ENCODE data around the gene ARPC1B.

Gene ARPC1B

GRCh38 chr7:99420213-99420612, 45.7 kb downstream of the ARPC1B start:
- Histone ChIP-seq H3K9me3 (no peaks in the 10 kb centered on the region), H3K4me1 (no peaks in the 10 kb centered on the region), H3K27me3 (no peaks in the 10 kb centered on the region), H3K4me3 (ENCODE audit: low read depth, low read length) (no peak overlapping the region), H3K36me3 (peaks cover 83% of the 10 kb centered on the region)
- TF ChIP-seq, protein P1, sequence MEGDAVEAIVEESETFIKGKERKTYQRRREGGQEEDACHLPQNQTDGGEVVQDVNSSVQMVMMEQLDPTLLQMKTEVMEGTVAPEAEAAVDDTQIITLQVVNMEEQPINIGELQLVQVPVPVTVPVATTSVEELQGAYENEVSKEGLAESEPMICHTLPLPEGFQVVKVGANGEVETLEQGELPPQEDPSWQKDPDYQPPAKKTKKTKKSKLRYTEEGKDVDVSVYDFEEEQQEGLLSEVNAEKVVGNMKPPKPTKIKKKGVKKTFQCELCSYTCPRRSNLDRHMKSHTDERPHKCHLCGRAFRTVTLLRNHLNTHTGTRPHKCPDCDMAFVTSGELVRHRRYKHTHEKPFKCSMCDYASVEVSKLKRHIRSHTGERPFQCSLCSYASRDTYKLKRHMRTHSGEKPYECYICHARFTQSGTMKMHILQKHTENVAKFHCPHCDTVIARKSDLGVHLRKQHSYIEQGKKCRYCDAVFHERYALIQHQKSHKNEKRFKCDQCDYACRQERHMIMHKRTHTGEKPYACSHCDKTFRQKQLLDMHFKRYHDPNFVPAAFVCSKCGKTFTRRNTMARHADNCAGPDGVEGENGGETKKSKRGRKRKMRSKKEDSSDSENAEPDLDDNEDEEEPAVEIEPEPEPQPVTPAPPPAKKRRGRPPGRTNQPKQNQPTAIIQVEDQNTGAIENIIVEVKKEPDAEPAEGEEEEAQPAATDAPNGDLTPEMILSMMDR (IDR thresholded peaks at IDR 0.05; ENCODE audit: low read depth, low read length): no peak
- DNase-seq: no peak

DNA sequence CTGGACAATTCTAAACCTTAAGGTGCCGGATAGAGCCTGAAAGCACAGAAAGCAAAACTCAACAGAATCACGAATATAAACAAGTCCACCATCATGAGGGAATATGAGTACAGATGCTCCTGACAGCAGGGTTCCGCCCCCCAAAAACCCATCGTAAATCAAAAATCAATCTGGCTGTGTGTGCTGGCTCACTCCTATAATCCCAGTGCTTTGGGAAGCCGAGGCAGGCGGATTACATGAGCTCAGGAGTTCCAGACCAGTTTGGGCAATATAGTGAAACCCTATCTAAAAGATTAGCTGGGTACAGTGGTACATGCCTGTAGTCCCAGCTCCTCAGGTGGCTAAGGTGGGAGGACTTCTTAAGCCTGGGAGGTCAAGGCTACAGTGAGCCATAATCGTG, 46.5 kb downstream of the ARPC1B start:
- no peak overlapping the region for H3K4me3 ChIP-seq (ENCODE audit: low read depth, low read length)
- no peaks in the 10 kb centered on the region for H3K4me1 ChIP-seq
- peaks cover 86% of the 10 kb centered on the region for H3K36me3 ChIP-seq
- TF ChIP-seq, protein P1 (IDR thresholded peaks at IDR 0.05; ENCODE audit: low read depth, low read length): no peak
- no peaks in the 10 kb centered on the region for H3K27me3 ChIP-seq
- DNase-seq: no peak
- no peaks in the 10 kb centered on the region for H3K9me3 ChIP-seq

DNA sequence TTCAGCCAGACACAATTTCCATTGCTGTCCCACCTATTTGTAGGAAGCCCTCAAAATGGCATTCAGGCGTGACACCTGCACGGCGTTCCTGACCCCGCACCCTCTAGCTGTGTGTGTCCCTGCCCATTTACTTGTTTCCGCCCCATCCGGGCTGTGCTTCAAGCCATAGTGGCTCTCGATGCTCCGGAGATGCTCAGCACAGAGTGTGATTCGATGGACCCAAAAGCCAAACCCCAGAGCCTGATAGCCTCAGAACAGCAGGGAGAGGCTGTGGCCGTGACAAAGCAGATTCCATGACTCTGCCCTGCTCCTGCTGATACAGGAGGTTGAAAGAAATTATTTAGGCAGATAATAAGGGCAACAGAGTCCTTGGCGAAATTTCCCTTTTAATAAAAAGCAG, 47.7 kb downstream of the ARPC1B start:
- peaks cover 78% of the 10 kb centered on the region for H3K36me3 ChIP-seq
- no peak for DNase-seq
- TF ChIP-seq, protein P1 (IDR thresholded peaks at IDR 0.05; ENCODE audit: low read depth, low read length): no peak
- H3K9me3 ChIP-seq: no peaks in the 10 kb centered on the region
- no peak overlapping the region for H3K4me3 ChIP-seq (ENCODE audit: low read depth, low read length)
- no peaks in the 10 kb centered on the region for H3K4me1 ChIP-seq
- H3K27me3 ChIP-seq: no peaks in the 10 kb centered on the region

DNA sequence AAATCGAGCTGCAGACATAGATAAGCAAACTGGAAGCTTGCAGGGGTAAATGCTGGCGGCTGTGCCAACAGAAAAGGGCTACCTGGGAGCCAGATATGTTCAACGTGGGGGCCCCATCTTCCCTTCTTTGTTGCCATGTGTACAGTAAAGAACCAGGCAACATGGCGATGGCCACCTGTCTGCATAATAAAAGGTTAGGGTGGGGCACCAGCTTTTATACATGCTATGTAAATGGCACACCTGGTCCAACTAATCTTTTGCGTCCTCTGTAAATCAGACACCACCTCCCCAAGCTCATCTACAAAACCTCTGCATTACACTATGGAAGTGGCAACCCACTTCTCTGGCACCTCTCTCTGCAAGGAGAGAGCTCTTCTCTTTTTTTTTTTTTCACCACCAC, 48.1 kb downstream of the ARPC1B start:
- Histone ChIP-seq H3K4me1 (no peaks in the 10 kb centered on the region), H3K36me3 (peaks cover 73% of the 10 kb centered on the region), H3K4me3 (ENCODE audit: low read depth, low read length) (no peak overlapping the region), H3K9me3 (no peaks in the 10 kb centered on the region), H3K27me3 (no peaks in the 10 kb centered on the region)
- no peak for DNase-seq
- TF ChIP-seq, protein P1 (IDR thresholded peaks at IDR 0.05; ENCODE audit: low read depth, low read length): no peak

DNA sequence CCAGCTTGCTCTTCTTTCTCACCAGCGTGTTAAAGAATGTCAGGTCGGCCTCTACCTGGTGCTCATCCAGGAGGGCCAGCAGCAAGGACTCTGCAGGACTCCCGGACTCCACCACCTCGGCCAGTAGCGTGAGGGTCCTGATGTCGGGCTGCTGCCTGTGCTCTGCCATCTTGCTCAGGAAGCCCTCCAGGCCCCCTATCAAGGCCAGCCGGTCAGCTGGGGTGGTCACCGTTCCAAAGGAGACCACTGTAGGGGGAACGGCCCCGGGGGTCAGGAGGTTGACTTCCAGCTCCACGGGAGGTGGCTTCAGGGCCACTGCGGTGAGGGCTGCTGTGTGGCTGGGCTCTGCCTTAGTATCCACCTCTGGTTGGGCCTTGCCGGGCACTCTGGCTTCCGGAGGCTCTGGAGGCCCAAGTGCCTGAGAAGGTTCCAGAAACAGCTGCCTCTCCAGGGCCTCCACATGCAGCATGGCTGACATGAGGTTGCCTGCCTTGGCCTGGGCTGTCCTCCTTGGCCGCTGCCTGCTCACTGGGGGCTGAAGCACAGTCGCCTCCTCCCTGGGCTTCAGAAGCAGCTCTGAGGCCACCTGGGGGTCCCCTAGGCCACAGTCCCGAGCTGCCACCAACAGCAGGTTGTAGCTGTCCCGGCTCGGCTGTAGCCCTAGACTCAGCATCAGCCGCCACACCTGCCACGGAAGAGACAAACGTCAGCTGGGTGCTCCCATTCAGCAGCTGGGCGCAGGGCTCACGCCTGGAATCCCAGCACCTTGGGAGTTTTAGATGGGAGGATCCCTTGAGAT, 50.6 kb downstream of the ARPC1B start:
- TF ChIP-seq, protein P1 (IDR thresholded peaks at IDR 0.05; ENCODE audit: low read depth, low read length): no peak

DNA sequence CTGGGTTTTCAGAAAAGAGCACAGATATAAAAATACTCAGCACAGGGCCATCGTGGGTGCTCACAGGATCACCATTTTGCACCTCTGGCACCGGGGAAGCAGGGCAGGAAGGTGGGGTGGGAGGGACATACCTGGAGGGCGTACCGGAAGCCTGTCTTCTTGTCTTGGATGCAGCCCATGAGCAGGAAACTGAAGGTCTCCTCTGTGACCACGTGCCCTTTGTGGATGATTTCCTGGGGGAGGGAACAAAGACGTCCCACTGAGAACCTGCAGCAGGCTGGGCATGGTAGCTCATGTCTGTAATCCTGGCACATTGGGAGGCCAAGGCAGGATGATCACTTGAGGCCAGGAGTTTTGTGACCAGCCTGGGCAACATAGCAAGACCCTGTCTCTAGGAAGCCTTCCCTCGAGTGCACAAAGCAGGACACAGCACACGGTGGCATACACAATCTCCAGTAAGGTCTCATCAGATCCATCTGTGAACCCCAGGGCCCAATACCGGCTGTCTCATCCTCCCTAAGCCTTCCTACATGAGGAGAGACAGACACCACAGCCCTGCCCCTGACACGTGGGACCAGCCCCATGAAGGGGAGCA, 54.5 kb downstream of the ARPC1B start:
- Histone ChIP-seq H3K4me1 (no peaks in the 10 kb centered on the region), H3K36me3 (peaks cover 73% of the 10 kb centered on the region), H3K27me3 (no peaks in the 10 kb centered on the region), H3K9me3 (no peaks in the 10 kb centered on the region), H3K4me3 (ENCODE audit: low read depth, low read length) (no peak overlapping the region)
- TF ChIP-seq, protein P1 (IDR thresholded peaks at IDR 0.05; ENCODE audit: low read depth, low read length): no peak
- DNase-seq: no peak

More for the DNA sequence above, 50.6 kb downstream of the ARPC1B start:
- no peaks in the 10 kb centered on the region for H3K4me1 ChIP-seq
- H3K36me3 ChIP-seq: peaks cover 64% of the 10 kb centered on the region
- H3K9me3 ChIP-seq: no peaks in the 10 kb centered on the region
- H3K4me3 ChIP-seq (ENCODE audit: low read depth, low read length): no peak overlapping the region
- no peak for DNase-seq
- H3K27me3 ChIP-seq: no peaks in the 10 kb centered on the region

Measured in BE2C (cell line).